GM19193 (cell line): ENCODE data around the gene SLC7A1.

ENCODE experiments used
- POLR2A ChIP-seq: IDR thresholded peaks from 4 replicates; pipeline ENCODE4 v1.6.1; 2011; ENCODE audit not compliant: insufficient read depth, insufficient read length; ENCODE audit errors: extremely low read depth

SLC7A1 gene

DNA sequence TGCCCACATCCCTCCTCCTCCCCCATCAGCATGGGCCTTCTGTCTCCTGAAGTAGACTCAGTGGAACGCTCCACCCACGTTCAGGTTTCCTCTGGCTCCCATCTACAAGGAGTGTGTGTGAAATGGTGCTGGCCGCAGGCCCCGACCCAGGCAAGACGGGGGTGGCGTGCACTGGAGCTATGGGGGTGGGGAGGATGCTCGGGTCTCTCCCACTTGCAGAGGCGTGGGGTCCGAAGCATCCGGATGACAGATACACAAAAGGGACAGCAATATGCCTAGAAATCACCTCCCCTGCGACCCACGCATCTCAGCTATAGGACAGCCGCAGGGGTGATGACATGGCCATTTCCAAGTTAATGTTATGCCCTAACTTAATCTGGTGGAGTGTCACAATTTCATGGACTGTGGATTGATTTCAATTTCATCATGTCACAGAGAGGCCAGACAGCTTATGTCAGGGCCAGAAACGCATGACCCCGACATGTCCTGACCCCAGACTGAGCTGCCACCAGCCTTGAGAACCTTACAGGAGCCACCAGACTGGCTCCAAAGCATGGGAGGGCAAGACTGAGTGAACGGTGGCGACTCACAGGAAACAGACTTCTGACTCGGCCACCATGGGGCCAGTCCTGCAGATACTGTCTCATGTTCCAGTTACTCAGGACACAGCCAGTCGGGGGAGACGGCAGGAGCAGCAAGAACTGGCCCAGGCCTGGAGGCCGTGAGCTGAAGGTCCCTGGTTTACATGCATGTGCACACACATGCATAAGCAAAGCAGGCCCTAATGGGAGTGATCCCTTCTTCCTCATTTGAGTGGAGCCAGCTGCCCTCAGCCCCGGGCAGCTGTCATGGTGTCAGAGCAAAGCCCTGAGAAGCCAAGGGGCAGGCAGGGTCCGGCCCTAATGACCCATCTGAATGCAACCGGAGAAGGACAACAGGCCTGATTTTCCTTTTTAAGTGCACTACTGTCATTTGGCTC, 82.2 kb downstream of the SLC7A1 start:
- TF ChIP-seq POLR2A, result no peak

DNA sequence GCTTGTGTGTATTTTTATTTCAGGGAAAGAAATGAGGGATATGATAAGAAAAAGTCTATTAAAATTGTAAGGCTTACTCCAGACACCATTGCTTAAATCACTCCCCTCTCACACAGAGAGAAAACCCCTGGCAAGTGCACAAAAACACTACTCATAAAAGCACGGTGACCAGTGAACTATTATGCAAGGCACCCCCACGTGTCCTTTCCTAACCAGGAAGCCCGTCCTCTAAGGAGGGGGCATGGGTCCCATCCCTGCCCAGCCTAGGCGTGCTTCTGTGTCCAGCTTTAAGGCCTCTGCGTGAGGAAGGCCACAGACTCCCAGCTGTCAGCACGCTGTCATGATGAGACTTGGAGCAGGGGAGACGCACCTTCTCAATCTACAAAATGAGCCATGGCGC, 83.5 kb downstream of the SLC7A1 start:
- no peak for TF ChIP-seq POLR2A

DNA sequence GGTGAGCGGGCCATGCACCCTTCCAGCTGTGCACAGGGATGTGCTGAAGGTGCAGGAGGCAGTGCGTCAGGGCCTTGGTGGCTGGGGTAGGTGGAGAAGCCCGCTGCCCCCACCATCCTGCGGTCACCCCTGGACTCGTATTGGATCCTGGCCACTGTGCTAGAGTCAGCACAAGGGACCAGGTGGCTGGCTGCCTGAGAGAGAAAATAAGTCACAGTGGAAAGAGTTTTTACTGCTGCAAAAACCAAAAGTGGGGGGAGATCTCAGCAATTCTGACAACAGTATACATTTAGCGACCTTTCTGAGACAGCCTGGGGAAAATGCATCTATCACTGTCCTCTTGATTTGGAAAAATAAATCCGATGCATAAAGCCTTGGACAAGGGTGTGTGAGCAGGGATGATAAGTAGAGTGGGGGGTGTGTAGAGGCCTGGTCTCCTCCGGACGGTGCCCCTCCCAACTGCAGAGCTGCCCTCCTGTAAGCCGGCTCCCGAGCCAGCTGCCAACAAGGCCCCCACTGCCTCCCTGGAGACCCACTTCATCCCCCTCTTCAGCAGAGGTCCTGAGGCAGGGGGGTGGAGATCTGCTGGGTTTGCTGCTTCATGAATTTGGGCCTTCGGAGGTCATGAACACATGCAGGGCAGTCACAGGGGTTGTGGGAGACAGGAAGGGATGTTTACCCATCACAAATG, 84.2 kb downstream of the SLC7A1 start:
- TF ChIP-seq POLR2A, result no peak

DNA sequence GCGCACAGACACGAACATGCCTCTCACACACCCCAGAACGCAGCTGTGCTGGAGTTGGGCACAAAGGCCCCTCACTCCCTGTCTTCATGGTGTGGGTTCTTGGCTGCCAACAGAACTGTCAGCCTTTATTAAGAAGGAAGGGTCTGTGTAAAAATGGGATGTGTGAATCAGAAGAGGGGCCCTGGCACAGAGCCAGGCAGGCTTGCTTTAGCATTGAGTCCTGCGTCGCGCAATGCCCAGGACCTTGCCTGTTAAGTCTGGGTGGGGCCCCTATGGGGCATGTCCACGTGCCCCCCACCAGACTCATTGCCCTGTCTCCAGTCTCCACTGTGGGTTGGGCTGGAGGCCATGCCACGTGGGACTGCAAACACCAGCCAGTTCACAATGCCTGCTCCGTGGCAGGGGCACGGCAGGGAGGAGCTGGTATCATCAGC, 84.8 kb downstream of the SLC7A1 start:
- TF ChIP-seq POLR2A, result no peak

DNA sequence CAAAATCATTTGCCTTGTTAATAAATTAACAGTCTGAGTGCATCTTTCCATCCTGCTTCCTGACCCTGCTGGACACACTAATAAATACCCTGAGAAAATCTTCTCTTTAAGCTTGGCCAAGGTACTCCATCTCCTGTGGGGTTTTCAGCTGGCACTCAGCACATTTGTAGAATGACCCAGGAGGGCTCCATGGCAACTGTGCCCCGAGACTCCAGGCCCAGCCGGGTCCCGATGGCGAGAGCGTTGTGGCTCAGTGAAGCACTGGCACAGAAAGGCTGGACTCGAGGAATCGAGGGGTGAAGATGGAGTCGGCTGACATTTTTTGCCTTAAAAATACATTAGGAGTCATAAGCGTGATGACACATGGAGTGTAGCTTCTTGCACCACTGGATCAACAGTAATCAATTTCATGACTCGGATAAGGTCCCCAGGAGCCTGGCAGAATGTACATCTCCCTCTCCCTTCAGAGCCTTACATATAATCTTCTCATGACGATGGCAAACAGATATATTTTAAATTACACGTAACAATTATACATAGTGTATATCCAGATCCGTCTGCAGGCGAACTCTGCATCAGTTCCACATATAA, 85.4 kb downstream of the SLC7A1 start:
- TF ChIP-seq POLR2A, result no peak

DNA sequence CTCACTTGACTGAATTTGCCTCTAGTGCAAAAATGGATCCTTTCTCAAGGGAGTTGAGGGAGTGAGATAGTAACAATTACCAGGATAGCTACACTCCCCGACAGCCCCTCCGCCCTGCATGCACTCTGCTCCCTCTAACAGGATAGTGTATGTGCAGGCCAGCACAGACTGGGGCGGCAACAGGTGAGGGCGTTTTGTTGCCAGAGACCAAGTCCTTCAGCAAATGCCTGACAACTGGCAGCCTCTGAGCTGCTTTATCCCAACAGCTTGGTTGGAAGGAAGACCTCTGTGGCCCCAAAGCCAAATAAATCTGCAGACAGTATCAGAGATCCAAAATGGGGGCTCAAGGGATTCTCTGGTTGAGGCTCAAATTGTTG, 86.6 kb downstream of the SLC7A1 start:
- TF ChIP-seq POLR2A, result no peak

DNA sequence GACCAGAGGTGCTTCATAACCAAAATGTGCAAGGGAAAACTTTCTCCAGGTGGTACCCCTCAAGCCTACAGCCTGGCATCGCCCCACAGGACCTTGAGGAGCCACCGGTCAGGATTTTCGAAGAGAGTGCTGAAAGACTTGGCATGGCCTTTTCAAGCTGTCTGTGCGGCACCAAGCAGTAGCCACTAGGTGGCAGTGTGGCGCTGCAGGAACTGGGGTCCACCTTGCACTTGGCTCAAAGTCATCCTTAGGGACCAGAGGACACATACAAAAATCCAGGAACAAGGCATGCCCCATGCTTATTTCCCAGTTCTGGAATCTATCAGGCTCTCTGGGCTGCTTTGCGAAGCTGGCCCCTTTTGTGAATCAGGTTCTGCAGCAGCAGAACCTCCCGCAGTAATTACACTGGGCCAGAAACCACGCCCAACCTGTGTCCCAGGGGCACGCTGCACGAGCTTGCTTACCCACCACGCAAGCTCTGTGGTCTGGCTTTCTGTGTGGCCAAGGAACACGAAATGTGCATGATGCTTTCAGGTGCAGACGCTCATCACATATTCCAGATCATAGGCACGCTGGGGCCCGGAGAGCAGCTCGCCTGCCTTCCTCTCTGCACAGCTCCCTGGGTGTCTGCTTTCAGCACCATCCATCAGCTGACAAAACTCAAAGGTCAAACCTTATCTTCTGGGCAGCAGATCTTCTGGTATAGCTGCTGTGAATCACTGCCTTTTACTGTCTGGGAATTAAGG, 87.2 kb downstream of the SLC7A1 start:
- TF ChIP-seq POLR2A, result peak; percentile 6

DNA sequence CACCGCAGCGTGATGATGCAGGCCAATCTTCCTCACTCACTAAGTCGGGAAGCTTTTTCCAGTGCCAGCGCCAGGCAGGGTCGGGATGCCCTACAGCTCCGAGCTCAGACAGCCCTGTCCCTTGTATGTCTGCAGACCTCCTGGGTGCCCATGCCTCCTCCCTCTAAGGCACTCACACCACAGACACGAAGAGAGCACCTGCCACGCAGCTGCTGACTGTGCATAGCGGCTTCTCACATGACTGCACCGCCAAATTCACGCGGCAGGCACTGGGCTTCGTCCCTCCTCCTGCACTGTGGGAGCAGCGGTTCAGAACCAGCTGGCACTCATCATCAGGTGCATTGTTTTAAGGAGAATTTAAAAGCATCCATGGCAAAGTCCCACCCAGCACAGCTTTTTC, 88.1 kb downstream of the SLC7A1 start:
- no peak for TF ChIP-seq POLR2A

DNA sequence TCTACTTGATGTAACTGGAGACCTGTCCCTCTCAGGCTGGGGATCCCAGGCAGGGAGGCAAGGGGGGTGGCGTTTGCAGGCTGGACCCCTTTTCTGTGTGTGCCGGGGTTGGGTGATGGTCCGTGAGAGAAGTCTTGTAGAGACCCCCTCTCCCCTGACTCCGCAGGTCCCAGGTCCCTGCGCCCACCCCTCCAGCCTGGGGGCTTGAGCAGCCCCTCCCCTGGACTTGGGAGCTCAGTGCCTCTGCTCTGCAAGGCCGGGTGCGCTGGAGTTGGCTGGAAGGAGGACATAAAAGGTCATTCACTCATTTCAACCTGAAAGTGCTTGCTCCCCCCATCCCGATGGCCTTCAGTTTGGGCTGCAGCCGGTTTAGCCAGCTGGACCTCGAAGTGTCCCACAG, 89.5 kb downstream of the SLC7A1 start:
- no peak for TF ChIP-seq POLR2A

DNA sequence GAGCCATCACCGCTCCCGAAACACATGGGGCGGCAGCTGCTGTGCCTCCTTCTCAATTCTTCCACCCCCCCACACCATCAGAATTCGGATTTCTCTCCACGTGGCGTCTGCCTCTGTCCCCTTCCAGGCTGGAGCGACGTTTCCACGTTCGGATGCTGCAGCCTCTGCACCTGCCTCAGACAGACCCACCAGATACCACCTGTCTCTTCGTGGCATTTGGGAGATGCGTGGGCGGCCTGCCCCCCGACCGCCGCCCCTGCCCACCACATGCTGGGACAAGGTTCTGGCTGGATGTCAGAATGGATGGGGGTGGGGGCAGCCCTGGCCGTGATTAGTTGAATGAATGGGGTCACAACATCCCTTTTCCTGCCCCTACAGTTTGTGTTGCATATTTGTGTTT, 90.0 kb downstream of the SLC7A1 start:
- no peak for TF ChIP-seq POLR2A

DNA sequence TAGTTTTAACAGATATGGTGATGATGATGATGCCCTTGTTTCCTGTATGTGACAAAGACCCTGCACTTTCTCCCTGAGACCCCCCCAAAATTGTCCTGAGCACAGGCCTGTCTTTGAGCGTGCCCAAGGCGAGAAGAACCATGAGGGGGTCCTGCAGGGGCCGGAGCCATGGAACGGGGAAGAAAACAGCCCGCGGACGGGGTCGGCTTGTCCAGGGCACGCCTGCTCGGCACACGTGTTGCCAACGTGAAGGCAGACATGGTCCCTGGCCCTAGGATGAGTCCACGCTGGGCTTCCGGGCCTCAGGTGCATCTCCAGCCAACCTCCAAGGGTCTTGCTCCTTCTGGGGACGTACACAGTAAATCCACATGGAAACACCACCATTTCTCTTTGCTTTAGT, 90.8 kb downstream of the SLC7A1 start:
- no peak for TF ChIP-seq POLR2A

DNA sequence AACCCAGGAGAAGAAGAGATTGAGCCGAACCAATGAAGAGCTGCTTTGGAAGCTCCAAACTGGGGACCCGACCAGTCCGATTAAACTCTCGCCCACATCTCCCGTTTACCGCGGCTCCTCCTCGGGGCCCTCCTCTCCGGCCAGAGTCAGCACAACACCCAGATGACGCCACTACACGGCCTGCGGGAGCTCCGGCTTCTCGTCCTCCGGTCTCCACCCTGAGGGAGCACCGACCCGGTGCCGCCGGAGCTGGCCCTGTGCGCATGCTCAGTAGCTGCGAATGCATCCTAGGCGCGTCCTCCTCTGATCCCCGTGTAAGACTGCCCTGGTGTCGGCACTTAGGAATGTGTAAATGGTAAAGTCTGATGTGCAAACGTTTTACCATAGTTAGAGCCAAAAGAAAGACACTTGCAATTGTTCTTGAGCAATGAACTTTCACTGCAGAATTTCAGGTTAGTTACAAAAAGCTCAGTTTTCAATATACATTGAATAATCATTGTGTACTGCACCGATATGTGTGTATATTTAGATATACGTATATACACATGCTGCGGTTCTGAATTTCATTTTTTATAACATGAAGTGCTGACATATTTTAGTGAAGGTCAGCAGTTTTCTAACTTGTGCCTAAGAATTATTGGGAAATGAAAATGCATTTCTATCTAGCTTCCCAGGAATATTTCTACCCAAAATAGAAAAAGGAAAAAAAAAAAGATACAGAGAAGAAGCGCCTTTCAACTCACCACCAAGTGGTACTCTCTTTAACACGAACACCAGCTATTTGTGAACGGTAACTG, 92.2 kb downstream of the SLC7A1 start:
- no peak for TF ChIP-seq POLR2A

DNA sequence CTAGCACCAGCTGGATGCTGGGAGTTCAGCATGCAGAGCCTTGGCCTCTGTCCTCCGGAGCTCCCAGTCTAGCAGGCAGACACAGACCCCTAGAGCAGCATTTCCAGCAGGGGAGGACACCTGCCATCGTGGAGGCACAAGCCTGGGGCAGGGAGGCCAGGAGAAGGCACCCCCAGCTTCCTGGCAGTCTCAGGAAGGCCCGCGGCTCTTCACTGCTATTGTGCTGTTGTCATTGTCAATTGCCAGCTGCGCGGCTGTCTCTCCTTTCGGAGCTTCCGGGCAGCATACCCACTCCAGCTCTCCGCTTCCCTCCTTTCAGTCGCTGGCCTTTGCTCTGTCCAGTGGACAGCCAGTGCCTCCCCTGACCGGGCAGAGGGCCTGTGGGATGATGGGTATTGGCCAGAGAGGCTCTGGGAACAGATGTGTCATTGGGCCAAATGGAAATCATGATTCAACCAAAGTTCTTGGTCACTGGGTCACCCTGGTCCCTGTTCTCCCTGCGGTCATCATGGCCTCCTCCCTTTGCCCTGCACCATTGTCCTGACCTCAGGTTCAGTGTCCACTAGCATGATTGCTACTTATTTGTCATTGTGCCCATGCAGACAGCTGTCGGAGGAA, 93.0 kb downstream of the SLC7A1 start:
- no peak for TF ChIP-seq POLR2A

DNA sequence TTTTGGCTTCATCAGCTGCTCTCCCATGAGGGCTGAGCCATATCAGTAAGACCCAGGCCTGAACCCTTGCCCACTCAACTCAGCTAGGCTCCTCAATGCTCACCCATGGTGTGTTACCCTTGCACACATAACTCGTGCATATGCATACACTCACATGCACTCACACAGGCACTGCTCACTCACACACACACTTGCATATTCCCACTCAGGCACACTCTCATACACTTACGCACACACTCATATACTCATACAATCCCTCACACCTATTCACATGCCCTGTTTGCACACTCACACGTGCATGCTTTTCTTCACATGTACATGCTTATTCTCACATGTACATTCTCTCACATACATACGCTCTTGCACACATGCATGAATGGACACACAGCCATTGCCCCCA, 93.8 kb downstream of the SLC7A1 start:
- TF ChIP-seq POLR2A, result no peak
